AG09309 (cell line): ENCODE data around the gene TAGLN.

Experiments
- DNase-seq: peaks from one replicate; pipeline ENCODE4 v3.0.0-alpha.2; 2010; ENCODE audit warnings: low read depth
- H3K4me3 ChIP-seq: 2 replicates; pipeline ENCODE4 v1.5.1; 2011; ENCODE audit warnings: mild to moderate bottlenecking, low read depth, low read length, moderate library complexity; ENCODE audit not compliant: control insufficient read depth
- TF ChIP-seq, protein P1 (sequence below): IDR thresholded peaks from 2 replicates; pipeline ENCODE4 v1.5.1; 2011; ENCODE audit warnings: mild to moderate bottlenecking, low read depth, low read length, inconsistent platforms; ENCODE audit not compliant: insufficient read depth, control insufficient read depth; ENCODE audit errors: missing control alignments

Gene TAGLN

DNA sequence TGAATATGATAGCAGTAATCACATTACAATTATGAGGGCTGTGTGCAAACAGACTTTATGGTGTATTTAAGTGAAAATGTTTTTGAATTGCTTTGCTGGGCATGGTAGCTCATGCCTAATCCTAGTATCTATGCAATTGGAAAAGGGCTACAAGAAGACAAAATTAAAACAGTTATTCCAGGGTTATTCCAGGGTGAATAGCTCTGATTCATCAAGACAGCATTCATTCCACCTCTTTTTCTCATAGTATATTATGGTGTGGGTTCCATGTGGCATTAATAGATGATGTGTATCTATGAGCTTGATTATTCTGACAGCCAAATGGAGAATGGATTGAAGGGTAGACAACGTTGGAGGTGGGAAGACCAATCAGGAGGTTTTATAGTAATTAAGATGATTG is 32.7 kb upstream of the TAGLN start:
- no peak for DNase-seq
- TF ChIP-seq, protein P1, sequence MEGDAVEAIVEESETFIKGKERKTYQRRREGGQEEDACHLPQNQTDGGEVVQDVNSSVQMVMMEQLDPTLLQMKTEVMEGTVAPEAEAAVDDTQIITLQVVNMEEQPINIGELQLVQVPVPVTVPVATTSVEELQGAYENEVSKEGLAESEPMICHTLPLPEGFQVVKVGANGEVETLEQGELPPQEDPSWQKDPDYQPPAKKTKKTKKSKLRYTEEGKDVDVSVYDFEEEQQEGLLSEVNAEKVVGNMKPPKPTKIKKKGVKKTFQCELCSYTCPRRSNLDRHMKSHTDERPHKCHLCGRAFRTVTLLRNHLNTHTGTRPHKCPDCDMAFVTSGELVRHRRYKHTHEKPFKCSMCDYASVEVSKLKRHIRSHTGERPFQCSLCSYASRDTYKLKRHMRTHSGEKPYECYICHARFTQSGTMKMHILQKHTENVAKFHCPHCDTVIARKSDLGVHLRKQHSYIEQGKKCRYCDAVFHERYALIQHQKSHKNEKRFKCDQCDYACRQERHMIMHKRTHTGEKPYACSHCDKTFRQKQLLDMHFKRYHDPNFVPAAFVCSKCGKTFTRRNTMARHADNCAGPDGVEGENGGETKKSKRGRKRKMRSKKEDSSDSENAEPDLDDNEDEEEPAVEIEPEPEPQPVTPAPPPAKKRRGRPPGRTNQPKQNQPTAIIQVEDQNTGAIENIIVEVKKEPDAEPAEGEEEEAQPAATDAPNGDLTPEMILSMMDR: no peak
- no peak overlapping the region for H3K4me3 ChIP-seq

DNA sequence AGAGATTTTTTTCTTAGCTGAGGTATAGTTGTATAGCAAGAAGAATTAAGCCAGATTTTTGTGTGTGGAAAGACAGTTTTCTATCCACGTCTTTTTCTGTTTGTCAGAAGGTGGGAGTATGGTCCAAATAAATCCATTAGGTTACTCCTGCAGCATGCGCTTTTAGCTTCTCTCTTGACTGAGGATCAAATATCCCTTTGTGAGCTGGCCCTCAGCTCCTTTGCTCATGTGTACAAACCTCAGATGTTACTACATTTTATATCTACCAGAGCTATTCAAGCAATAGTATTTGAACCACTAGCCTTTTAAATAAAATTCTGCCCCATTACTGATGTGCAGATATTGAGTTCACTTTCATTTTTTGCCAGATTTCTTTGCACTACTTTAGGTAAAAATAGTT is 29.4 kb upstream of the TAGLN start:
- no peak overlapping the region for H3K4me3 ChIP-seq
- TF ChIP-seq, protein P1: no peak
- no peak for DNase-seq

DNA sequence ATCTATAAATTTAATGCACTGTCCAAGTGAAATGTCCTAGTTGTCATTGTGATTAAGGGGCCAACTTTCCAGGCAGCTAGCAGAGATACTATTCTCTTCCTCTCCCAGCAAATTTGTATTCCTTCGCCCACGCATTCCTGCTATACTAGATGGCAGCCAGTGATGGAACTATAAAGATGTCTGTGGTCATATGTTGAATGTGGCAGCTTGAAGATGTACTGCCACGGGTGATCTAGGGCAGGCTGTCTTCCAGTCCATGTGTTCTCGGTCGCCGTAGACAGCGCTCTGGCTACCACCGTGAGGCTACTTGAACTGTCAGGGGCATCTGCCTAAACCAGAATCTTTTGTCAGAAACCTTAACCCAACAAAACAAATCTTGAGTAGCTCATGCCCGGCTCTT is 29.0 kb upstream of the TAGLN start:
- TF ChIP-seq, protein P1: no peak
- no peak overlapping the region for H3K4me3 ChIP-seq
- no peak for DNase-seq

GRCh38 chr11:117171007-117171403 is 28.2 kb upstream of the TAGLN start:
- TF ChIP-seq, protein P1: no peak
- DNase-seq: no peak
- H3K4me3 ChIP-seq: no peak overlapping the region

- no peak for DNase-seq
- no peak overlapping the region for H3K4me3 ChIP-seq
- TF ChIP-seq, protein P1: no peak
Measured at GRCh38 chr11:117171404-117172061, 27.6 kb upstream of the TAGLN start.

- TF ChIP-seq, protein P1: no peak
- DNase-seq: no peak
- H3K4me3 ChIP-seq: no peak overlapping the region
Measured at GRCh38 chr11:117172724-117173421, 26.3 kb upstream of the TAGLN start.

- no peak overlapping the region for H3K4me3 ChIP-seq
- TF ChIP-seq, protein P1: no peak
- no peak for DNase-seq
Measured at GRCh38 chr11:117175104-117175503, 24.1 kb upstream of the TAGLN start.
